Measurements from ENCODE around the gene F2R. TPM values are rescaled to one million over a fixed set of nuclear protein-coding genes. Genes with fewer than 3 reads are reported as not detected.

Gene F2R
- total and polyA plus RNA-seq, 9 of the 15 experiments (the other 6 are each of a cell fraction or from before 2014, with no cell fraction given) = 4.0 to 34.7 (median 15.1) TPM

GRCh38 chr5:76688836-76689235 is 27.1 kb upstream of the F2R start:
- Histone ChIP-seq H3K9me3 (replicated peaks; ENCODE audit: control insufficient read depth, insufficient read depth, low read depth, low read length) (no peaks in the 10 kb centered on the region), H3K4me1 (replicated peaks in 1 of 2; ENCODE audit: control insufficient read depth in 2 of 2, insufficient read depth in 2 of 2, low read length in 2 of 2) (peaks cover 0 to 18% of the 10 kb centered on the region in 2 experiments; a peak in 4 of 5 replicates), H3K4me2 (ENCODE audit: insufficient read depth, low read length) (no peak overlapping the region), H3K9me1 (ENCODE audit: control insufficient read depth, insufficient read depth, low read length) (no peaks in the 10 kb centered on the region), H2AFZ (ENCODE audit: low read depth, low read length) (no peak overlapping the region), H3K27me3 (ENCODE audit: control insufficient read depth in 2 of 2, insufficient read depth in 2 of 2, low read length in 2 of 2) (no peaks in the 10 kb centered on the region), H4K20me1 (replicated peaks; ENCODE audit: control insufficient read depth, insufficient read depth, low read length) (no peaks in the 10 kb centered on the region), H3K79me2 (ENCODE audit: control insufficient read depth, insufficient read depth, low read length) (no peaks in the 10 kb centered on the region), H3K36me3 (ENCODE audit: control insufficient read depth, insufficient read depth, low read length) (no peaks in the 10 kb centered on the region), H3K4me3 (no peak overlapping the region), H3K9ac (ENCODE audit: insufficient read depth in 1 of 2, low read depth in 2 of 2, low read length in 2 of 2) (no peak overlapping the region), H3K27ac (ENCODE audit: extremely low read depth, low read depth, low read length) (no peak overlapping the region)
- in situ Hi-C loops (cut with MboI) (no loop called here), intact Hi-C loops (cut with micrococcal nuclease) (no loop called here)
- TF ChIP-seq U2AF2 (optimal IDR thresholded peaks at IDR 0.05; ENCODE audit: low read depth, low read length) (no peak), NBN (IDR thresholded peaks at IDR 0.05; ENCODE audit: low read depth) (no peak), ZSCAN29 (IDR thresholded peaks at IDR 0.05) (no peak), NCOA2 (IDR thresholded peaks at IDR 0.05; ENCODE audit: partially characterized antibody in 2 of 2) (no peak), ZNF511 (CRISPR knock-in tag; IDR thresholded peaks at IDR 0.05) (no peak), ZNF518B (CRISPR knock-in tag; IDR thresholded peaks at IDR 0.05) (no peak), MCM7 (IDR thresholded peaks at IDR 0.05) (no peak), NFYB (IDR thresholded peaks at IDR 0.05; ENCODE audit: extremely low read depth, insufficient read length) (no peak), ZNF766 (CRISPR knock-in tag; conservative IDR thresholded peaks at IDR 0.05) (no peak), CXXC5 (CRISPR knock-in tag; IDR thresholded peaks at IDR 0.05) (no peak), RAD51 (IDR thresholded peaks at IDR 0.05; ENCODE audit: borderline replicate concordance, low read depth) (no peak), ELK3 (CRISPR knock-in tag; IDR thresholded peaks at IDR 0.05) (no peak)
- CTCF ChIA-PET (ENCODE audit: low intra/inter-chr PET ratio) = no interaction called here
- FAIRE-seq = no peak
- no peak for ATAC-seq
- no TSS peak for BruUV-seq (replicated peaks)
- WGBS (ENCODE audit: insufficient coverage, low coverage, missing lambda C conversion rate) = 70% methylated on average over 3 of the region's 3 CpGs
- POLR2A ChIA-PET = interaction anchor here (2.6 kb wide), 1 partner anchor 16 kb away, joined by 9 read pairs; no protein-coding TSS in a partner anchor
- no peak for DNase-seq (ENCODE audit: extremely low read depth in 1 of 4, low spot score in 3 of 4)
